Measurements from ENCODE around the gene PTPRK.

DNA sequence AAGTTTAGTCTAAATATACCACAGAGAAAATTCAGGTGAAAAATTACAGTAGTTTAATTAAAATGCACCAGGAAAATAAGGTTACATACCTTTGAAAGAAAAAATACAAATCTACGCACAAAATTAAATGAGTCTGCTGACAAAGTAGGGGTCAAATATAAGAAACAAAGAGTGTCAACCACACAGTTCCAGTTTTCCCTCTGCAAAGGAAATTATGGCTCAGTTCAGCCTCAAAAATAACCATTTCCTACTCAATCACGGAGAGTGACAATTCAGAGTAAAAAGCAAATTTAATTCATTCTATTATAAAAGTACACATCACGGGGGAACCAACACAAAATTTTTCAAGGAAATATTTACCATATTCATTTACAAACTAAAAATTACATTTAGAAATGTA lies 124.8 kb downstream of the PTPRK start:
- TF ChIP-seq CTCF (IDR thresholded peaks at IDR 0.05) (no peak), POLR2A (IDR thresholded peaks at IDR 0.05) (no peak)
